GM12872 (cell line): ENCODE data around the gene PAPLN.

Experiments
- CTCF ChIP-seq: IDR thresholded peaks from 3 replicates; pipeline ENCODE4 v1.5.1; 2011; ENCODE audit warnings: low read depth, mild to moderate bottlenecking, low read length, moderate library complexity; ENCODE audit not compliant: insufficient read depth

The PAPLN gene

DNA sequence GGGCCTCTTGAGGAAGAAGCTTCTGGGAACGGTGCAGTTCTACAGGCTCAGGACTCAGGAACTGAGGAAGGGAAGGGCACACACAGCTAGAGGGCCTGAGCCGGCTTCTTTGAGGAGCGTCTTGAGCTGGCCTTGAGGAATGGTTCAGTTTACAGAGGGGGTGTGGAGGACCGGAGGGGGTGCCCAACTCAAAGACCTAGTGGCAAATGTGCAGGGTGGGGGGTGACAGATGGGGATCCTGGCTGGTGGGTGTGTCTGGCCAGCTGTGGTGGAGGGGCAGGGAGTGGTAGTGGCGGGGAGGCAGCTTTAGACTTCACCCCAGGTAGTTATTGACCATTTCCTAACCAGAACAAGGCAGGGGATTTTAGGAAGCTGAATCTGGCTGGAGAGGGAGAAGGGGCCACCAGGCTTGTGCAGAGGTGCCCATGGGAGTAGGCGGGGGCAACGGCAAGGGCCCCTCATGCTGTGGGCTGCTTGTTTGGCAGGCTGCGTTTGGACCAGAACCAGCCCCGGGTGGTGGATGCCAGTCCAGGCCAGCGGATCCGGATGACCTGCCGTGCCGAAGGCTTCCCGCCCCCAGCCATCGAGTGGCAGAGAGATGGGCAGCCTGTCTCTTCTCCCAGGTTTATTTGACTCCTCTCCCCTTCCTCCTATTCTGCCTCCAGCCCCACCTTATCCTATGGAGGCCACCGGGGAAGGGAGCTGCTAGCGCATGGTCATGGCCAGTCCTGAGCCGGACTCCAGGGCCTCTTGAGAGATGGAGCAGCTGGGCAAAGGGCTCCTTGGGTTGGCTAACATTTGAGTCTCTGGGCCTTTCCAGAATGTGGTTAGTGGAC lies 27.8 kb downstream of the PAPLN start:
- no peak for TF ChIP-seq CTCF

DNA sequence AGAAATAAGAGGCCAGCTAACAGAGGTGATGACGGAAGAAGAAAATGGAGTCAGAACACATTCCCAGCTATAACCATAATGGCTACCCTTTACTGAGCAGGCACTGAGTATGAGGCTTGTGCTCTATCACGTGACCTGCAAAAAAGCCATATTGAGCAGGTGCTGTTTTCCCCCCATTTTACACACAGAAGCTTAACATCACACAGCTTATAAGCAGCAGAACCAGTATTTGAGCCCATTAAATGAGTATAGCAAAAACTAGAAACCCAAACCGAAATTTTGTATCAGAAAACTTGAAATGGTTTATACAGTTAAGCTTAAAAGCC lies 28.4 kb downstream of the PAPLN start:
- no peak for TF ChIP-seq CTCF

DNA sequence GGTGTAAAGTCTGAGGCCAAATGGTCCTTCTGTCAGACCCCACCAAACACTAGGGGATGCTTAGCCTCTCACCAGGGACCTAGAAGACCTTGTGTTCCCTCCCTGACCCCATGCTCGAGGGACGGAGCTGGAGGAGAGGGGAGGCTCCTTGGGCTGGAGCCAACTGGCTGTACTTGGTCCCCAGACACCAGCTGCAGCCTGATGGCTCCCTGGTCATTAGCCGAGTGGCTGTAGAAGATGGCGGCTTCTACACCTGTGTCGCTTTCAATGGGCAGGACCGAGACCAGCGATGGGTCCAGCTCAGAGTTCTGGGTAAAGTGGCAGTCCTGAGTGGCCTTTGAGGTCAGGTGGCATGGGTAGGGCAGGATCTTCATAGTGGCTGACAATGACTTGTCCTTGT lies 29.0 kb downstream of the PAPLN start:
- no peak for TF ChIP-seq CTCF

GRCh38 chr14:73267474-73267873 lies 30.2 kb downstream of the PAPLN start:
- TF ChIP-seq CTCF: no peak

- no peak for TF ChIP-seq CTCF
Measured at GRCh38 chr14:73269729-73270531, 32.6 kb downstream of the PAPLN start.

- TF ChIP-seq CTCF: no peak
Measured at GRCh38 chr14:73272393-73272792, 35.1 kb downstream of the PAPLN start.

DNA sequence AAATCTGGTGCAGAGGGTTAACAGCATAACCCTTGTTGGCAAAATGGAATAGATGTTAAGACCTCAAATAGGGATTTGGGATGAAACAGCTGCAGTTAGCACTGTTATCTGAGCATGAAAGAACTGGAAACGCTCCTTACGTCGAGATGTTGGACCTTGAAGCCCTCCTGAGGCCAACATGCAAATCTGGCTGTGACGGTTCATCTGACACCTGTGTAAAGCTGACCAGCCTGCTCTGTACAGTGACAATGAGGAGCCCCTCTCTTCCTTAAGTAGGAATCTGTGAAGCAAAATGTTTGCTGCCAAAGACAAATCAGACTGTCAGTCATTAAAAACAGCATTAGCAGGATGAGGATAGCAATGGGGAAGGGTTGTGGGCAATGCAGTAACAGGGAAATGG lies 36.5 kb downstream of the PAPLN start:
- no peak for TF ChIP-seq CTCF
